Duodenal mucosa (tissue), 2 donors: ENCODE results near the gene LRFN5.
"Not testable (repeated sequence)": the region's sequence is repeated elsewhere in the genome, so short reads cannot be mapped to it uniquely, and the experiment has no call there.

ENCODE experiments used
- H3K27ac ChIP-seq: one replicate; pipeline ENCODE4 v1.7.0; 2013; ENCODE audit warnings: low read depth, low read length
- H3K27me3 ChIP-seq, 2 donors: one replicate each; pipeline ENCODE4 v1.7.0; 2013; ENCODE audit warnings: low read length in 2 of 2, control low read depth in 1 of 2; ENCODE audit not compliant: insufficient read depth in 2 of 2, control insufficient read depth in 1 of 2
- H3K36me3 ChIP-seq, 2 donors: one replicate each; pipeline ENCODE4 v1.7.0; 2013; ENCODE audit warnings: low read length in 2 of 2, control low read depth in 1 of 2; ENCODE audit not compliant: insufficient read depth in 2 of 2, control insufficient read depth in 1 of 2
- H3K4me1 ChIP-seq, 2 donors: one replicate each; pipeline ENCODE4 v1.7.0; 2013; ENCODE audit warnings: low read length in 2 of 2, control low read depth in 1 of 2; ENCODE audit not compliant: insufficient read depth in 2 of 2, control insufficient read depth in 1 of 2
- H3K4me3 ChIP-seq, 2 donors: one replicate each; pipeline ENCODE4 v1.7.0; 2013; ENCODE audit warnings: low read length in 2 of 2, low read depth in 1 of 2
- H3K9ac ChIP-seq, 2 donors: one replicate each; pipeline ENCODE4 v1.7.0; 2013; ENCODE audit warnings: low read length in 2 of 2, low read depth in 1 of 2
- H3K9me3 ChIP-seq, 2 donors: one replicate each; pipeline ENCODE4 v1.7.0; 2013; ENCODE audit warnings: low read length in 2 of 2, control low read depth in 1 of 2; ENCODE audit not compliant: control insufficient read depth in 1 of 2

The LRFN5 gene

GRCh38 chr14:41668356-41668755 is 61.7 kb downstream of the LRFN5 start:
- H3K4me3 ChIP-seq = no peak overlapping the region
- H3K9me3 ChIP-seq = no peaks in the 10 kb centered on the region
- no peaks in the 10 kb centered on the region for H3K4me1 ChIP-seq
- no peaks in the 10 kb centered on the region for H3K27me3 ChIP-seq
- no peak overlapping the region for H3K27ac ChIP-seq
- H3K9ac ChIP-seq = no peak overlapping the region
- H3K36me3 ChIP-seq = no peaks in the 10 kb centered on the region

GRCh38 chr14:41673601-41674000 is 66.9 kb downstream of the LRFN5 start:
- not testable (repeated sequence) for H3K9me3 ChIP-seq, H3K9ac ChIP-seq, H3K27ac ChIP-seq, H3K36me3 ChIP-seq, H3K27me3 ChIP-seq, H3K4me1 ChIP-seq, H3K4me3 ChIP-seq

- not testable (repeated sequence) for H3K4me3 ChIP-seq, H3K9ac ChIP-seq, H3K27me3 ChIP-seq
These were observed 67.9 kb downstream of the LRFN5 start for GRCh38 chr14:41674511-41674971.

GRCh38 chr14:41699486-41699885 is 92.8 kb downstream of the LRFN5 start:
- Histone ChIP-seq H3K27ac (no peak overlapping the region), H3K27me3 (no peaks in the 10 kb centered on the region), H3K4me3 (no peak overlapping the region), H3K9me3 (peaks cover 0 to 3% of the 10 kb centered on the region in 2 donors), H3K4me1 (no peaks in the 10 kb centered on the region), H3K36me3 (no peaks in the 10 kb centered on the region), H3K9ac (no peak overlapping the region)

More at GRCh38 chr14:41674511-41674971, 67.9 kb downstream of the LRFN5 start:
- H3K4me1 ChIP-seq, H3K27ac ChIP-seq, H3K36me3 ChIP-seq, H3K9me3 ChIP-seq: not testable (repeated sequence)

- no peaks in the 10 kb centered on the region for H3K9me3 ChIP-seq
- no peak overlapping the region for H3K27ac ChIP-seq
- H3K9ac ChIP-seq = no peak overlapping the region
- H3K4me1 ChIP-seq = no peaks in the 10 kb centered on the region
- H3K27me3 ChIP-seq = no peaks in the 10 kb centered on the region
- H3K4me3 ChIP-seq = no peak overlapping the region
- H3K36me3 ChIP-seq = no peaks in the 10 kb centered on the region
These were observed 111.9 kb downstream of the LRFN5 start for GRCh38 chr14:41718477-41719166.

GRCh38 chr14:41739203-41739602 is 132.5 kb downstream of the LRFN5 start:
- no peaks in the 10 kb centered on the region for H3K36me3 ChIP-seq
- H3K9me3 ChIP-seq = no peaks in the 10 kb centered on the region
- H3K9ac ChIP-seq = no peak overlapping the region
- H3K27ac ChIP-seq = no peak overlapping the region
- no peaks in the 10 kb centered on the region for H3K27me3 ChIP-seq
- no peaks in the 10 kb centered on the region for H3K4me1 ChIP-seq
- no peak overlapping the region for H3K4me3 ChIP-seq

GRCh38 chr14:41743140-41743539 is 136.5 kb downstream of the LRFN5 start:
- Histone ChIP-seq H3K27me3 (no peaks in the 10 kb centered on the region), H3K9ac (no peak overlapping the region), H3K36me3 (no peaks in the 10 kb centered on the region), H3K27ac (no peak overlapping the region), H3K9me3 (peaks cover 0 to 4% of the 10 kb centered on the region in 2 donors), H3K4me1 (no peaks in the 10 kb centered on the region), H3K4me3 (no peak overlapping the region)

GRCh38 chr14:41749429-41749828 is 142.8 kb downstream of the LRFN5 start:
- Histone ChIP-seq H3K4me1 (no peaks in the 10 kb centered on the region), H3K27ac (no peak overlapping the region), H3K27me3 (no peaks in the 10 kb centered on the region), H3K9ac (peak overlapping the region in 1 of 2 donors; percentile 2), H3K36me3 (no peaks in the 10 kb centered on the region), H3K9me3 (peaks cover 0 to 4% of the 10 kb centered on the region in 2 donors), H3K4me3 (peak overlapping the region; percentile 41 to 57)

GRCh38 chr14:41750575-41750974 is 143.9 kb downstream of the LRFN5 start:
- H3K9me3 ChIP-seq, H3K27me3 ChIP-seq, H3K4me1 ChIP-seq, H3K9ac ChIP-seq, H3K4me3 ChIP-seq, H3K27ac ChIP-seq, H3K36me3 ChIP-seq: not testable (repeated sequence)

GRCh38 chr14:41758011-41758665 is 151.5 kb downstream of the LRFN5 start:
- H3K27ac ChIP-seq = no peak overlapping the region
- H3K9ac ChIP-seq = no peak overlapping the region
- H3K4me1 ChIP-seq = no peaks in the 10 kb centered on the region
- H3K9me3 ChIP-seq = no peaks in the 10 kb centered on the region
- H3K36me3 ChIP-seq = no peaks in the 10 kb centered on the region
- no peaks in the 10 kb centered on the region for H3K27me3 ChIP-seq
- H3K4me3 ChIP-seq = no peak overlapping the region
